ENCODE results near the gene SLC26A8.
"Not testable (repeated sequence)": the region's sequence is repeated elsewhere in the genome, so short reads cannot be mapped to it uniquely, and the experiment has no call there.

The SLC26A8 gene

GRCh38 chr6:35919085-35919826 is 105.2 kb downstream of the SLC26A8 start:
- H3K4me1 ChIP-seq (ENCODE audit: control insufficient read depth, insufficient read depth, low read length, unreplicated experiment) = peaks cover 22% of the 10 kb centered on the region
- peak overlapping the region; percentile 70 for H3K27ac ChIP-seq (ENCODE audit: low read depth, low read length)
- H3K27me3 ChIP-seq (ENCODE audit: insufficient read depth, low read length) = no peaks in the 10 kb centered on the region
- peak overlapping the region; percentile 84 for H2AFZ ChIP-seq (ENCODE audit: low read length, unreplicated experiment)
- peaks cover 66% of the 10 kb centered on the region for H3K79me2 ChIP-seq (ENCODE audit: control insufficient read depth, insufficient read depth, low read length, unreplicated experiment)
- peak overlapping the region; percentile 100 for H3K4me3 ChIP-seq (ENCODE audit: low read depth, low read length)
- peaks cover 5% of the 10 kb centered on the region; the same call in 1 of the 2 replicates for H3K36me3 ChIP-seq (ENCODE audit: insufficient read depth, low read length)

- H3K79me2 ChIP-seq (ENCODE audit: control insufficient read depth, insufficient read depth, low read length, unreplicated experiment) = peaks cover 76% of the 10 kb centered on the region
- H3K36me3 ChIP-seq (ENCODE audit: insufficient read depth, low read length); H2AFZ ChIP-seq (ENCODE audit: low read length, unreplicated experiment); H3K4me3 ChIP-seq (ENCODE audit: low read depth, low read length); H3K27me3 ChIP-seq (ENCODE audit: insufficient read depth, low read length); H3K27ac ChIP-seq (ENCODE audit: low read depth, low read length): not testable (repeated sequence)
- peaks cover 31% of the 10 kb centered on the region for H3K4me1 ChIP-seq (ENCODE audit: control insufficient read depth, insufficient read depth, low read length, unreplicated experiment)
Measured at GRCh38 chr6:35916893-35917292, 107.5 kb downstream of the SLC26A8 start.

GRCh38 chr6:35916056-35916455 is 108.4 kb downstream of the SLC26A8 start:
- H3K4me1 ChIP-seq (ENCODE audit: control insufficient read depth, insufficient read depth, low read length, unreplicated experiment) = peaks cover 32% of the 10 kb centered on the region
- peaks cover 78% of the 10 kb centered on the region for H3K79me2 ChIP-seq (ENCODE audit: control insufficient read depth, insufficient read depth, low read length, unreplicated experiment)
- H3K36me3 ChIP-seq (ENCODE audit: insufficient read depth, low read length) = peaks cover 14% of the 10 kb centered on the region
- no peak overlapping the region for H3K27ac ChIP-seq (ENCODE audit: low read depth, low read length)
- H2AFZ ChIP-seq (ENCODE audit: low read length, unreplicated experiment) = no peak overlapping the region
- H3K27me3 ChIP-seq (ENCODE audit: insufficient read depth, low read length) = no peaks in the 10 kb centered on the region
- no peak overlapping the region for H3K4me3 ChIP-seq (ENCODE audit: low read depth, low read length)

GRCh38 chr6:35914536-35914935 is 109.9 kb downstream of the SLC26A8 start:
- Histone ChIP-seq H3K27me3 (ENCODE audit: insufficient read depth, low read length) (no peaks in the 10 kb centered on the region), H3K36me3 (ENCODE audit: insufficient read depth, low read length) (peaks cover 29% of the 10 kb centered on the region), H2AFZ (ENCODE audit: low read length, unreplicated experiment) (no peak overlapping the region), H3K4me1 (ENCODE audit: control insufficient read depth, insufficient read depth, low read length, unreplicated experiment) (peaks cover 32% of the 10 kb centered on the region), H3K79me2 (ENCODE audit: control insufficient read depth, insufficient read depth, low read length, unreplicated experiment) (peaks cover 76% of the 10 kb centered on the region), H3K4me3 (ENCODE audit: low read depth, low read length) (no peak overlapping the region), H3K27ac (ENCODE audit: low read depth, low read length) (no peak overlapping the region)

- Histone ChIP-seq H3K27ac (ENCODE audit: low read depth, low read length) (peak overlapping the region; percentile 72), H2AFZ (ENCODE audit: low read length, unreplicated experiment) (no peak overlapping the region), H3K79me2 (ENCODE audit: control insufficient read depth, insufficient read depth, low read length, unreplicated experiment) (peaks cover 71% of the 10 kb centered on the region), H3K27me3 (ENCODE audit: insufficient read depth, low read length) (no peaks in the 10 kb centered on the region), H3K4me1 (ENCODE audit: control insufficient read depth, insufficient read depth, low read length, unreplicated experiment) (peaks cover 15% of the 10 kb centered on the region), H3K36me3 (ENCODE audit: insufficient read depth, low read length) (peaks cover 46% of the 10 kb centered on the region), H3K4me3 (ENCODE audit: low read depth, low read length) (no peak overlapping the region)
Measured at GRCh38 chr6:35911871-35912653, 112.4 kb downstream of the SLC26A8 start.

- H3K27me3 ChIP-seq (ENCODE audit: insufficient read depth, low read length); H3K4me3 ChIP-seq (ENCODE audit: low read depth, low read length); H3K27ac ChIP-seq (ENCODE audit: low read depth, low read length); H2AFZ ChIP-seq (ENCODE audit: low read length, unreplicated experiment): not testable (repeated sequence)
- Histone ChIP-seq H3K36me3 (ENCODE audit: insufficient read depth, low read length) (peaks cover 44% of the 10 kb centered on the region), H3K79me2 (ENCODE audit: control insufficient read depth, insufficient read depth, low read length, unreplicated experiment) (peaks cover 71% of the 10 kb centered on the region), H3K4me1 (ENCODE audit: control insufficient read depth, insufficient read depth, low read length, unreplicated experiment) (peaks cover 30% of the 10 kb centered on the region)
Measured at GRCh38 chr6:35909571-35909970, 114.9 kb downstream of the SLC26A8 start.

- Histone ChIP-seq H3K4me1 (ENCODE audit: control insufficient read depth, insufficient read depth, low read length, unreplicated experiment) (peaks cover 30% of the 10 kb centered on the region), H3K36me3 (ENCODE audit: insufficient read depth, low read length) (peaks cover 45% of the 10 kb centered on the region), H3K79me2 (ENCODE audit: control insufficient read depth, insufficient read depth, low read length, unreplicated experiment) (peaks cover 71% of the 10 kb centered on the region)
- H3K4me3 ChIP-seq (ENCODE audit: low read depth, low read length); H3K27me3 ChIP-seq (ENCODE audit: insufficient read depth, low read length); H2AFZ ChIP-seq (ENCODE audit: low read length, unreplicated experiment); H3K27ac ChIP-seq (ENCODE audit: low read depth, low read length): not testable (repeated sequence)
Measured at GRCh38 chr6:35908753-35909401, 115.6 kb downstream of the SLC26A8 start.

- H3K79me2 ChIP-seq (ENCODE audit: control insufficient read depth, insufficient read depth, low read length, unreplicated experiment) = peaks cover 76% of the 10 kb centered on the region
- H3K36me3 ChIP-seq (ENCODE audit: insufficient read depth, low read length) = peaks cover 44% of the 10 kb centered on the region
- H3K4me1 ChIP-seq (ENCODE audit: control insufficient read depth, insufficient read depth, low read length, unreplicated experiment) = peaks cover 27% of the 10 kb centered on the region
- no peak overlapping the region for H3K27ac ChIP-seq (ENCODE audit: low read depth, low read length)
- H3K27me3 ChIP-seq (ENCODE audit: insufficient read depth, low read length) = no peaks in the 10 kb centered on the region
- no peak overlapping the region for H3K4me3 ChIP-seq (ENCODE audit: low read depth, low read length)
- H2AFZ ChIP-seq (ENCODE audit: low read length, unreplicated experiment) = no peak overlapping the region
Measured at GRCh38 chr6:35907750-35908149, 116.7 kb downstream of the SLC26A8 start.

GRCh38 chr6:35906499-35906846 is 118.0 kb downstream of the SLC26A8 start:
- Histone ChIP-seq H3K79me2 (ENCODE audit: control insufficient read depth, insufficient read depth, low read length, unreplicated experiment) (peaks cover 76% of the 10 kb centered on the region), H2AFZ (ENCODE audit: low read length, unreplicated experiment) (no peak overlapping the region), H3K27ac (ENCODE audit: low read depth, low read length) (no peak overlapping the region), H3K4me3 (ENCODE audit: low read depth, low read length) (no peak overlapping the region), H3K27me3 (ENCODE audit: insufficient read depth, low read length) (no peaks in the 10 kb centered on the region), H3K4me1 (ENCODE audit: control insufficient read depth, insufficient read depth, low read length, unreplicated experiment) (peaks cover 18% of the 10 kb centered on the region), H3K36me3 (ENCODE audit: insufficient read depth, low read length) (peaks cover 42% of the 10 kb centered on the region)

GRCh38 chr6:35905841-35906498 is 118.5 kb downstream of the SLC26A8 start:
- Histone ChIP-seq H2AFZ (ENCODE audit: low read length, unreplicated experiment) (no peak overlapping the region), H3K27me3 (ENCODE audit: insufficient read depth, low read length) (no peaks in the 10 kb centered on the region), H3K36me3 (ENCODE audit: insufficient read depth, low read length) (peaks cover 38% of the 10 kb centered on the region), H3K79me2 (ENCODE audit: control insufficient read depth, insufficient read depth, low read length, unreplicated experiment) (peaks cover 77% of the 10 kb centered on the region), H3K4me3 (ENCODE audit: low read depth, low read length) (no peak overlapping the region), H3K4me1 (ENCODE audit: control insufficient read depth, insufficient read depth, low read length, unreplicated experiment) (peaks cover 17% of the 10 kb centered on the region), H3K27ac (ENCODE audit: low read depth, low read length) (no peak overlapping the region)
